MCF 10A (cell line): ENCODE results near the gene MDFIC2. TPM values are rescaled to one million over a fixed set of nuclear protein-coding genes. Genes with fewer than 3 reads are reported as not detected.
"Not testable (repeated sequence)": the region's sequence is repeated elsewhere in the genome, so short reads cannot be mapped to it uniquely, and the experiment has no call there.

Experiments used
- BruUV-seq: library from RNA; stranded (reverse); fragments of 400-500 nt; replicated peaks from 2 replicates; lab custom pipeline; 2021; lab: Mats Ljungman, UMichigan
- CTCF ChIA-PET: fragments of 300-600 bp; sonication (Branson Sonifier 250); formaldehyde crosslinking; extraction: SDS; loops from one replicate; lab custom pipeline; 2021; ENCODE audit warnings: antibody characterized with exemption, inconsistent platforms; lab: Yijun Ruan, JAX
- POLR2A ChIA-PET: fragments of 300-600, 350-650 bp; sonication (Branson Sonifier 250); formaldehyde crosslinking; extraction: SDS; loops from one replicate; lab custom pipeline; 2020; ENCODE audit warnings: antibody characterized with exemption, inconsistent platforms; lab: Yijun Ruan, JAX
- DNase-seq: peaks from one replicate; pipeline ENCODE4 v3.0.0-alpha.2; 2018; ENCODE audit not compliant: unreplicated experiment
- H3K27ac Mint-ChIP-seq: one replicate; pipeline ENCODE4 v1.8.0; 2022; ENCODE audit warnings: mild to moderate bottlenecking, low read depth, mixed read lengths; ENCODE audit not compliant: unreplicated experiment
- H3K27me3 Mint-ChIP-seq: one replicate; pipeline ENCODE4 v1.8.0; 2022; ENCODE audit warnings: mixed read lengths; ENCODE audit not compliant: insufficient read depth, unreplicated experiment
- H3K36me3 Mint-ChIP-seq: one replicate; pipeline ENCODE4 v1.8.0; 2022; ENCODE audit warnings: mild to moderate bottlenecking, moderate library complexity, mixed read lengths; ENCODE audit not compliant: insufficient read depth, unreplicated experiment
- H3K4me1 Mint-ChIP-seq: one replicate; pipeline ENCODE4 v1.8.0; 2022; ENCODE audit warnings: mixed read lengths; ENCODE audit not compliant: insufficient read depth, unreplicated experiment
- H3K4me3 Mint-ChIP-seq: one replicate; pipeline ENCODE4 v1.8.0; 2022; ENCODE audit warnings: mild to moderate bottlenecking, moderate library complexity, mixed read lengths; ENCODE audit not compliant: unreplicated experiment
- H3K9me3 Mint-ChIP-seq: one replicate; pipeline ENCODE4 v1.8.0; 2022; ENCODE audit warnings: mixed read lengths; ENCODE audit not compliant: unreplicated experiment
- CTCF ChIP-seq: fragments of 200-600 bp; IDR thresholded peaks from one replicate; pipeline ENCODE4 v1.8.0; 2022; ENCODE audit warnings: antibody characterized with exemption, mild to moderate bottlenecking; ENCODE audit not compliant: unreplicated experiment
- intact Hi-C: fragments of 100-400 bp; cut with micrococcal nuclease; formaldehyde crosslinking; loops from 2 replicates; pipeline ENCODE4 v1.14.1; 2022
- total RNA-seq: library from RNA; stranded (reverse); gene quantifications from 2 replicates; pipeline ENCODE4 v1.2.3, GENCODE V29; 2022

MDFIC2 gene
- total RNA-seq, 1 experiment from 2014 or later: not detected

GRCh38 chr3:70225146-70225545, 87.3 kb downstream of the MDFIC2 start:
- no peaks in the 10 kb centered on the region for H3K4me1 Mint-ChIP-seq
- no TSS peak for BruUV-seq
- H3K36me3 Mint-ChIP-seq: no peaks in the 10 kb centered on the region

GRCh38 chr3:70224337-70224736, 88.1 kb downstream of the MDFIC2 start:
- no peaks in the 10 kb centered on the region for H3K4me1 Mint-ChIP-seq
- no TSS peak for BruUV-seq
- DNase-seq: no peak
- CTCF ChIA-PET: interaction anchor here (0.8 kb wide), 1 partner anchor 9 kb away, joined by 3 read pairs; no protein-coding TSS in a partner anchor
- H3K27ac Mint-ChIP-seq: no peak overlapping the region
- no peak for TF ChIP-seq CTCF
- intact Hi-C loops: no loop called here
- H3K9me3 Mint-ChIP-seq: no peaks in the 10 kb centered on the region
- no peak overlapping the region for H3K4me3 Mint-ChIP-seq
- peaks cover 87% of the 10 kb centered on the region for H3K27me3 Mint-ChIP-seq
- H3K36me3 Mint-ChIP-seq: no peaks in the 10 kb centered on the region
- POLR2A ChIA-PET: no interaction called here

More at GRCh38 chr3:70225146-70225545, 87.3 kb downstream of the MDFIC2 start:
- POLR2A ChIA-PET: no interaction called here
- no peak overlapping the region for H3K4me3 Mint-ChIP-seq
- no peak for TF ChIP-seq CTCF
- intact Hi-C loops: no loop called here
- H3K27me3 Mint-ChIP-seq: peaks cover 87% of the 10 kb centered on the region
- no peak overlapping the region for H3K27ac Mint-ChIP-seq
- DNase-seq: no peak
- no peaks in the 10 kb centered on the region for H3K9me3 Mint-ChIP-seq
- CTCF ChIA-PET: no interaction called here

- Mint-ChIP-seq H3K4me1 (no peaks in the 10 kb centered on the region), H3K4me3 (no peak overlapping the region), H3K27me3 (peaks cover 83% of the 10 kb centered on the region), H3K27ac (no peak overlapping the region), H3K36me3 (no peaks in the 10 kb centered on the region), H3K9me3 (no peaks in the 10 kb centered on the region)
- CTCF ChIA-PET: no interaction called here
- DNase-seq: no peak
- no TSS peak for BruUV-seq
- no peak for TF ChIP-seq CTCF
- intact Hi-C loops: no loop called here
- POLR2A ChIA-PET: no interaction called here
These were observed 94.0 kb downstream of the MDFIC2 start for GRCh38 chr3:70218471-70218870.

GRCh38 chr3:70211274-70211673, 101.2 kb downstream of the MDFIC2 start:
- H3K27me3 Mint-ChIP-seq: peaks cover 89% of the 10 kb centered on the region

GRCh38 chr3:70201975-70202374, 110.5 kb downstream of the MDFIC2 start:
- peaks cover 94% of the 10 kb centered on the region for H3K27me3 Mint-ChIP-seq
- H3K9me3 Mint-ChIP-seq: no peaks in the 10 kb centered on the region
- H3K4me1 Mint-ChIP-seq: no peaks in the 10 kb centered on the region
- no TSS peak for BruUV-seq
- TF ChIP-seq CTCF: no peak
- H3K36me3 Mint-ChIP-seq: no peaks in the 10 kb centered on the region
- intact Hi-C loops: no loop called here
- H3K4me3 Mint-ChIP-seq: no peak overlapping the region
- DNase-seq: no peak
- no peak overlapping the region for H3K27ac Mint-ChIP-seq
- ChIA-PET POLR2A (no interaction called here), CTCF (no interaction called here)

More at GRCh38 chr3:70211274-70211673, 101.2 kb downstream of the MDFIC2 start:
- H3K27ac Mint-ChIP-seq, BruUV-seq, CTCF ChIA-PET, H3K4me3 Mint-ChIP-seq, DNase-seq, POLR2A ChIA-PET, H3K4me1 Mint-ChIP-seq, H3K9me3 Mint-ChIP-seq, H3K36me3 Mint-ChIP-seq, intact Hi-C loops: not testable (repeated sequence)
